ENCODE data around the gene CCDC197. TPM values are rescaled to one million over a fixed set of nuclear protein-coding genes. Genes with fewer than 3 reads are reported as not detected.

CCDC197 gene
- total RNA-seq, 1 donor: not detected

- peak; percentile 44 for DNase-seq (ENCODE audit: low read depth)
- H3K4me3 ChIP-seq (ENCODE audit: low read depth, low read length): no peak overlapping the region
- TF ChIP-seq CTCF (IDR thresholded peaks at IDR 0.05; ENCODE audit: insufficient read depth, low read depth, low read length): no peak
Observed at GRCh38 chr14:94056579-94057308, 59.6 kb downstream of the CCDC197 start.

DNA sequence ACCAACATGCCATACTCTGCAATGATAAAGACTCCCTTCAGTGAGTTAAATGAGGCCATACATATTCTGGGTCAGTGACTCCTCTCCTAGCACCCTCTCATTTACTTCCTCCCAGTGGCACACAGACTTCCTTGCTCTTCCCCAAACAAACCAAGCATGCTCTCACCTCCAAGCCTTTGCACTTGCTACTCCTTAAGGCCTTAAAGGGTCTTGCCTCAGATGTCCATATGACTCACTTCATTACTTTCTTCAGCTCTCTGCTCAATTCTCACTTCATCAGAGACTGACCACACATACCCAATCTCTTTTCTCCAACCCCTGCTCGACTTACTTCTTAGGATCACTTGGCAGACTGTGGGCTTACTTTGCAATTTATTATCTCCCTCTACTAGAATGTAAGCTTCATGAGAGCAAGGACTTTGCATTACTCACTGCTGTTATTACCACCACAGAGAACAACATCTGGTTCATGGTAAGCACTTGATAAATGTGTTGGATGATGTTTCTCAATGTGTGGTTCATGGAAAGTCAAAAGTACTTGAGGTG is 61.1 kb downstream of the CCDC197 start:
- no peak for DNase-seq (ENCODE audit: low read depth)
- no peak for TF ChIP-seq CTCF (IDR thresholded peaks at IDR 0.05; ENCODE audit: insufficient read depth, low read depth, low read length)
- no peak overlapping the region for H3K4me3 ChIP-seq (ENCODE audit: low read depth, low read length)

Small RNA genes within 50 kb of the gene (small RNA-seq; reads per million reads assigned to genes)
- not detected for gene MIR4506

Other genes with a start within 250 kb of the CCDC197 start
- gene PRIMA1, start 208.8 kb upstream of the CCDC197 start, total RNA-seq: not detected in 2 replicates
- gene FAM181A, start 70.0 kb upstream of the CCDC197 start, total RNA-seq: not detected in 2 replicates
- 0.86 and 1.9 TPM in 2 replicates for gene ASB2, start 20.7 kb upstream of the CCDC197 start, total RNA-seq
- 0.97 and 1.3 TPM in 2 replicates for gene OTUB2, start 29.0 kb downstream of the CCDC197 start, total RNA-seq
- 92.1 and 128 TPM in 2 replicates for gene DDX24, start 83.9 kb downstream of the CCDC197 start, total RNA-seq
- 9.9 and 15.8 TPM in 2 replicates for gene IFI27L1, start 84.0 kb downstream of the CCDC197 start, total RNA-seq
- 51.4 and 103 TPM in 2 replicates for gene IFI27, start 113.4 kb downstream of the CCDC197 start, total RNA-seq
- 94.1 and 102 TPM in 2 replicates for gene IFI27L2, start 132.3 kb downstream of the CCDC197 start, total RNA-seq
- gene PPP4R4, start 177.0 kb downstream of the CCDC197 start, total RNA-seq: under 0.01 and 0.43 TPM in 2 replicates

All from fibroblast of villous mesenchyme (primary cell).